Testis (tissue), 3 donors: ENCODE measurements around the gene DHRS4. TPM values are rescaled to one million over a fixed set of nuclear protein-coding genes. Genes with fewer than 3 reads are reported as not detected.
A peak's percentile ranks its signal among the peaks of the same experiment; 100 is the strongest.
"Not testable (repeated sequence)": the region's sequence is repeated elsewhere in the genome, so short reads cannot be mapped to it uniquely, and the experiment has no call there.

Experiments used
- DNase-seq: peaks from one replicate; pipeline ENCODE4 v3.0.0-alpha.2; 2019
- H3K27ac ChIP-seq, 2 donors: fragments of 200-600 bp; sonication (generic); one replicate each; pipeline ENCODE4 v1.5.1; 2019
- H3K27me3 ChIP-seq: fragments of 200-600 bp; sonication (generic); one replicate; pipeline ENCODE4 v1.5.1; 2019
- H3K36me3 ChIP-seq: fragments of 200-600 bp; sonication (generic); one replicate; pipeline ENCODE4 v1.5.1; 2017; ENCODE audit warnings: low read depth; ENCODE audit errors: missing control alignments
- H3K4me1 ChIP-seq: fragments of 200-600 bp; sonication (generic); one replicate; pipeline ENCODE4 v1.5.1; 2019
- H3K4me3 ChIP-seq, 2 donors: fragments of 200-600 bp; sonication (generic); one replicate each; pipeline ENCODE4 v1.5.1; 2017 to 2019
- H3K9me3 ChIP-seq: fragments of 200-600 bp; sonication (generic); one replicate; pipeline ENCODE4 v1.5.1; 2017
- CTCF ChIP-seq, 3 experiments: fragments of 450-650 bp in 2 of 3; fragments of 200-600 bp in 1 of 3; sonication (generic) in 1 of 3; IDR thresholded peaks; one replicate each; pipeline ENCODE4 v1.5.1; 2016 to 2019; ENCODE audit warnings: antibody characterized with exemption in 3 of 3, mild to moderate bottlenecking in 2 of 3, moderate library complexity in 1 of 3
- POLR2A ChIP-seq: fragments of 450-650 bp; IDR thresholded peaks from one replicate; pipeline ENCODE4 v1.6.1; 2017; ENCODE audit warnings: antibody characterized with exemption, mild to moderate bottlenecking, moderate library complexity
- WGBS, 2 donors: methylation state at CpG; one replicate each; pipeline ENCODE4 v1.1.5; 2018; 5-methylcytosine and 5-hydroxymethylcytosine counted together
- intact Hi-C: fragments of 100-400 bp; cut with DNase I; formaldehyde crosslinking; loops from one replicate; pipeline ENCODE4 v1.15.1; 2023; ENCODE audit warnings: low total_unique reads
- polyA plus RNA-seq: library from polyadenylated mRNA; stranded (reverse); fragments of 350-450 nt; fragmentation: Illumina TruSeq; extraction: RNeasy Lipid Tissue Mini Kit (QIAGEN cat#74804); gene quantifications from one replicate; pipeline ENCODE4 v1.2.3, GENCODE V29; 2014; ENCODE audit warnings: low read depth, low replicate concordance; ENCODE audit not compliant: insufficient read depth
- total RNA-seq, 2 donors: library from RNA; depleted of rRNA; stranded (reverse); fragments of >200 nt; gene quantifications; one replicate each; pipeline ENCODE4 v1.2.3, GENCODE V29; 2016

Gene DHRS4
- total and polyA plus RNA-seq, 3 donors from 2014 or later: 26.0 to 41.8 (median 33.6) TPM

GRCh38 chr14:24006471-24006816 lies 52.9 kb downstream of the DHRS4 start:
- H3K4me1 ChIP-seq, H3K27me3 ChIP-seq, intact Hi-C loops, H3K9me3 ChIP-seq, DNase-seq, H3K36me3 ChIP-seq: not testable (repeated sequence)
- peak overlapping the region in 1 of 2 donors; percentile 45 for H3K27ac ChIP-seq
- peak overlapping the region; percentile 37 to 49 for H3K4me3 ChIP-seq
- WGBS, 2 donors: 26% methylated on average over 5 of the region's 15 CpGs; no CpG with 5 or more reads in 1 of the 2 donors

- DNase-seq: peak; percentile 32
- 11% methylated on average over 40 of the region's 62 CpGs; no CpG with 5 or more reads in 1 of the 2 donors for WGBS, 2 donors
- H3K4me3 ChIP-seq: peak overlapping the region; percentile 37 to 49
Observed at GRCh38 chr14:24006817-24007652, 53.5 kb downstream of the DHRS4 start.

GRCh38 chr14:24011051-24011450 lies 57.5 kb downstream of the DHRS4 start:
- WGBS, 2 donors: 77 to 81% methylated on average over 2 of the region's 2 CpGs
- Histone ChIP-seq H3K4me3 (no peak overlapping the region), H3K9me3 (no peaks in the 10 kb centered on the region), H3K36me3 (no peaks in the 10 kb centered on the region), H3K27me3 (no peaks in the 10 kb centered on the region), H3K4me1 (no peaks in the 10 kb centered on the region), H3K27ac (no peak overlapping the region)
- intact Hi-C loops: no loop called here
- no peak for DNase-seq
- no peak for TF ChIP-seq CTCF (IDR thresholded peaks at IDR 0.05)
- TF ChIP-seq POLR2A: no peak

More at GRCh38 chr14:24006817-24007652, 53.5 kb downstream of the DHRS4 start:
- H3K27me3 ChIP-seq, H3K36me3 ChIP-seq, H3K4me1 ChIP-seq, intact Hi-C loops, H3K9me3 ChIP-seq: not testable (repeated sequence)
- peak overlapping the region in 1 of 2 donors; percentile 45 for H3K27ac ChIP-seq

GRCh38 chr14:24012726-24013273 lies 59.2 kb downstream of the DHRS4 start:
- intact Hi-C loops, H3K36me3 ChIP-seq, H3K27ac ChIP-seq, H3K9me3 ChIP-seq, H3K27me3 ChIP-seq, H3K4me1 ChIP-seq, DNase-seq, H3K4me3 ChIP-seq: not testable (repeated sequence)
- 58 to 59% methylated on average over 4 of the region's 4 CpGs for WGBS, 2 donors

GRCh38 chr14:24013654-24014514 lies 60.3 kb downstream of the DHRS4 start:
- 36 to 53% methylated on average over 12 of the region's 12 CpGs for WGBS, 2 donors
- no peak overlapping the region for H3K27ac ChIP-seq
- no peaks in the 10 kb centered on the region for H3K9me3 ChIP-seq
- H3K27me3 ChIP-seq: no peaks in the 10 kb centered on the region
- TF ChIP-seq CTCF (IDR thresholded peaks at IDR 0.05) (peak; percentile 77 to 96 (median 94)), POLR2A (no peak)
- H3K36me3 ChIP-seq: no peaks in the 10 kb centered on the region
- intact Hi-C loops: no loop called here
- H3K4me1 ChIP-seq: no peaks in the 10 kb centered on the region
- no peak overlapping the region for H3K4me3 ChIP-seq
- DNase-seq: peak; percentile 62

GRCh38 chr14:24015745-24016144 lies 62.2 kb downstream of the DHRS4 start:
- intact Hi-C loops, H3K27me3 ChIP-seq: not testable (repeated sequence)
- WGBS, 2 donors: 97 to 100% methylated on average over 5 to 6 of the region's 6 CpGs

More at GRCh38 chr14:24015745-24016144, 62.2 kb downstream of the DHRS4 start:
- not testable (repeated sequence) for H3K4me1 ChIP-seq, DNase-seq, H3K4me3 ChIP-seq, H3K9me3 ChIP-seq, H3K36me3 ChIP-seq, H3K27ac ChIP-seq

Other genes starting within 250 kb of the DHRS4 start
- gene DHRS4L2, start 35.2 kb downstream of the DHRS4 start, total RNA-seq: 10 to 100 TPM; 15.7 to 23.4 TPM
- gene DHRS4L2, start 35.2 kb downstream of the DHRS4 start, polyA plus RNA-seq: 22.4 TPM
- 1 to 10 TPM; 7.7 to 8.6 TPM for gene CARMIL3, start 98.2 kb downstream of the DHRS4 start, total RNA-seq
- gene CARMIL3, start 98.2 kb downstream of the DHRS4 start, polyA plus RNA-seq: 6.8 TPM
- gene CPNE6, start 117.8 kb downstream of the DHRS4 start, total RNA-seq: under 1 TPM; 0.12 to 0.71 TPM
- 5.7 TPM for gene CPNE6, start 117.8 kb downstream of the DHRS4 start, polyA plus RNA-seq
- gene PCK2, start 140.5 kb downstream of the DHRS4 start, total RNA-seq: 10 to 100 TPM; 20.7 to 30.6 TPM
- gene PCK2, start 140.5 kb downstream of the DHRS4 start, polyA plus RNA-seq: 43.6 TPM
- gene DCAF11, start 161.0 kb downstream of the DHRS4 start, total RNA-seq: 10 to 100 TPM; 67.6 to 68.0 TPM
- 77.4 TPM for gene DCAF11, start 161.0 kb downstream of the DHRS4 start, polyA plus RNA-seq
- gene NRL, start 161.2 kb downstream of the DHRS4 start, total RNA-seq: 1 to 10 TPM; 6.6 to 8.3 TPM
- gene NRL, start 161.2 kb downstream of the DHRS4 start, polyA plus RNA-seq: 8.2 TPM
- 1 to 10 TPM; 2.2 to 3.5 TPM for gene FITM1, start 176.9 kb downstream of the DHRS4 start, total RNA-seq
- gene FITM1, start 176.9 kb downstream of the DHRS4 start, polyA plus RNA-seq: 3.7 TPM
- gene PSME1, start 182.4 kb downstream of the DHRS4 start, total RNA-seq: 10 to 100 TPM; 43.3 to 63.9 TPM
- 101 TPM for gene PSME1, start 182.4 kb downstream of the DHRS4 start, polyA plus RNA-seq
- gene EMC9, start 187.8 kb downstream of the DHRS4 start, total RNA-seq: 10 to 100 TPM; 15.2 to 23.9 TPM
- gene EMC9, start 187.8 kb downstream of the DHRS4 start, polyA plus RNA-seq: 33.7 TPM
- gene PSME2, start 192.8 kb downstream of the DHRS4 start, total RNA-seq: 10 to 100 TPM; 49.8 to 78.1 TPM
- 122 TPM for gene PSME2, start 192.8 kb downstream of the DHRS4 start, polyA plus RNA-seq
- 10 to 100 TPM; 94.5 to 96.8 TPM for gene RNF31, start 193.7 kb downstream of the DHRS4 start, total RNA-seq
- gene RNF31, start 193.7 kb downstream of the DHRS4 start, polyA plus RNA-seq: 71.0 TPM
- gene IRF9, start 207.5 kb downstream of the DHRS4 start, total RNA-seq: 10 to 100 TPM; 45.7 to 56.2 TPM
- gene IRF9, start 207.5 kb downstream of the DHRS4 start, polyA plus RNA-seq: 74.8 TPM
- gene REC8, start 218.3 kb downstream of the DHRS4 start, total RNA-seq: 10 to 100 TPM; 27.7 to 55.9 TPM
- 58.8 TPM for gene REC8, start 218.3 kb downstream of the DHRS4 start, polyA plus RNA-seq
- gene IPO4, start 235.0 kb downstream of the DHRS4 start, total RNA-seq: 100 to 1,000 TPM in 1 of 2 donors, 10 to 100 TPM in 1; 85.9 to 140 TPM
- 156 TPM for gene IPO4, start 235.0 kb downstream of the DHRS4 start, polyA plus RNA-seq
- gene TM9SF1, start 241.7 kb downstream of the DHRS4 start, total RNA-seq: 10 to 100 TPM; 45.0 to 50.0 TPM
- 53.2 TPM for gene TM9SF1, start 241.7 kb downstream of the DHRS4 start, polyA plus RNA-seq